Pancreas (tissue), 10 donors: ENCODE data around the gene MYCBP2. TPM values are rescaled to one million over a fixed set of nuclear protein-coding genes. Genes with fewer than 3 reads are reported as not detected.
"Not testable (repeated sequence)": the region's sequence is repeated elsewhere in the genome, so short reads cannot be mapped to it uniquely, and the experiment has no call there.

Source experiments
- ATAC-seq, 4 donors: fragments of 200-7000 bp; cut with Tn5 transposase; one replicate each; pipeline versions ENCODE4 v1.8.0 to v1.9.1; 2020; ENCODE audit warnings: mild to moderate bottlenecking in 4 of 4, moderate library complexity in 4 of 4
- DNase-seq, 6 donors: peaks; one replicate each; pipeline ENCODE4 v3.0.0-alpha.2; 2020
- FAIRE-seq: peaks from 2 replicates; lab custom pipeline; 2012; peaks lifted over from hg19 to GRCh38; lab: Jason Lieb, UNC
- H3K27ac ChIP-seq, 4 donors: fragments of 200-600 bp; sonication (generic); 1 replicate in 3 of 4; 2 replicates in 1 of 4; pipeline versions ENCODE4 v1.5.0 to v1.8.0; 2020
- H3K27me3 ChIP-seq, 4 donors: fragments of 200-600 bp; one replicate each; pipeline ENCODE4 v1.8.0; 2021
- H3K36me3 ChIP-seq, 3 donors: fragments of 200-600 bp; sonication (generic) in 1 of 3; one replicate each; pipeline versions ENCODE4 v1.5.0 to v1.8.0; 2020 to 2021
- H3K4me1 ChIP-seq, 3 donors: fragments of 200-600 bp; one replicate each; pipeline ENCODE4 v1.8.0; 2021
- H3K4me3 ChIP-seq, 4 donors: fragments of 200-600 bp; sonication (generic) in 2 of 4; one replicate each; pipeline versions ENCODE4 v1.5.0 to v1.8.0; 2020 to 2021
- H3K9me3 ChIP-seq, 4 donors: fragments of 200-600 bp; one replicate each; pipeline ENCODE4 v1.8.0; 2021
- WGBS, 2 donors: extraction: QIAGEN DNeasy Blood & Tissue Kit; methylation state at CpG; one replicate each; pipeline ENCODE4 v1.1.7; 2013; 5-methylcytosine and 5-hydroxymethylcytosine counted together
- intact Hi-C, 3 donors: fragments of 100-400 bp; cut with DNase I; formaldehyde crosslinking; loops; one replicate each; pipeline versions ENCODE4 v1.11.1 to v1.14.2; 2022
- polyA plus RNA-seq, 2 donors: library from polyadenylated mRNA; stranded (reverse); fragments of 200-250 nt; gene quantifications; one replicate each; pipeline ENCODE4 v1.2.3, GENCODE V29; 2013
- total RNA-seq, 6 donors: library from RNA; stranded (reverse); fragmentation: NEBNext Ultra II Directional in 4 of 6; extraction: Animal tissue kit (Norgen Biotek cat#: 25700) in 4 of 6; gene quantifications; one replicate each; pipeline versions ENCODE4 v1.2.1 to v1.2.4, GENCODE V29; 2021 to 2023
- TF ChIP-seq, protein P1 (sequence below), 4 donors: fragments of 200-600 bp; sonication (generic) in 3 of 4; IDR thresholded peaks; one replicate each; pipeline versions ENCODE4 v1.5.0 to v1.8.0; 2021; ENCODE audit warnings: antibody characterized with exemption in 4 of 4
- donor health status: healthy with polysubstance abuse.
- donor health status: DM: no; HTN: no; CAD: no; lungs with moderate emphysema.
- donor health status: DM: no; HTN: no; CAD: no.
- donor health status: control.
- donor health status: control.
- donor health status: Bipolar disorder and iron deficiency.
- donor health status: DM: yes; HTN: yes; CAD: no.
- donor health status: DM: no; HTN: no; CAD: no.
- donor health status: DM: no; HTN: no; CAD: no.
- donor health status: DM: yes; HTN: yes; CAD: no.

MYCBP2 gene
- total and polyA plus RNA-seq, 8 donors: 17.6 to 49.1 (median 43.1) TPM

DNA sequence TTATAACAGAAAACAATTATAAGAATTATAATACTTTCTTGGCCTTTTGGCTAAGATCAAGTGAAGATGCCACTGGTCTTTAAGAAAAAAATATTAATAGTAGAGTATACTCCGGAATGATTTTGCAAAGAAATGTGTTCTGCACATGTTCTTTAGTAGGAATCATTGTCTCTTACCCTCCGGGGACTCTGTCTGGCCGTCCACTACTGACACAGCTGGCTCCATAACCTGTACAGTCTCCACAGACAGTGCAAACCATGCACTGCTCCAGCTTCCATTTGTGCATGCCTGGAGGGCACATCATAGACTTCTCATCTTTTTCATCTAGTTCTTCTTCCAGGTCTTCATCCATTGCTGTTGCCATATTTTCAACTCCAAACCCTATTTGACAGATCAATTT is 75.9 kb downstream of the MYCBP2 start:
- H3K9me3 ChIP-seq: no peaks in the 10 kb centered on the region
- TF ChIP-seq, protein P1, sequence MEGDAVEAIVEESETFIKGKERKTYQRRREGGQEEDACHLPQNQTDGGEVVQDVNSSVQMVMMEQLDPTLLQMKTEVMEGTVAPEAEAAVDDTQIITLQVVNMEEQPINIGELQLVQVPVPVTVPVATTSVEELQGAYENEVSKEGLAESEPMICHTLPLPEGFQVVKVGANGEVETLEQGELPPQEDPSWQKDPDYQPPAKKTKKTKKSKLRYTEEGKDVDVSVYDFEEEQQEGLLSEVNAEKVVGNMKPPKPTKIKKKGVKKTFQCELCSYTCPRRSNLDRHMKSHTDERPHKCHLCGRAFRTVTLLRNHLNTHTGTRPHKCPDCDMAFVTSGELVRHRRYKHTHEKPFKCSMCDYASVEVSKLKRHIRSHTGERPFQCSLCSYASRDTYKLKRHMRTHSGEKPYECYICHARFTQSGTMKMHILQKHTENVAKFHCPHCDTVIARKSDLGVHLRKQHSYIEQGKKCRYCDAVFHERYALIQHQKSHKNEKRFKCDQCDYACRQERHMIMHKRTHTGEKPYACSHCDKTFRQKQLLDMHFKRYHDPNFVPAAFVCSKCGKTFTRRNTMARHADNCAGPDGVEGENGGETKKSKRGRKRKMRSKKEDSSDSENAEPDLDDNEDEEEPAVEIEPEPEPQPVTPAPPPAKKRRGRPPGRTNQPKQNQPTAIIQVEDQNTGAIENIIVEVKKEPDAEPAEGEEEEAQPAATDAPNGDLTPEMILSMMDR (IDR thresholded peaks at IDR 0.05): no peak

DNA sequence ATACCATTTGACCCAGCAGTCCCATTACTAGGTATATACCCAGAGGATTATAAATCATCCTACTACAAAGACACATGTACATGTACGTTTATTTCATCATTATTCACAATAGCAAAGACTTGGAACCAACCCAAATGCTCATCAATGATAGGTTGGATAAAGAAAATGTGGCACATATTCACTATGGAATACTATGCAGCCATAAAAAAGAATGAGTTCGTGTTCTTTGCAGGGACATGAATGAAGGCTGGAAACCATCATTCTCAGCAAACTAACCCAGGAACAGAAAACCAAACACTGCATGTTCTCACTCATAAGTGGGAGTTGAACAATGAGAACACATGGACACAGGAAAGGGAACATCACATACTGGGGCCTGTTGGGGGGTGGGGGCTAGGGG is 81.7 kb downstream of the MYCBP2 start:
- H3K9me3 ChIP-seq, intact Hi-C loops, H3K4me1 ChIP-seq, H3K4me3 ChIP-seq, H3K27ac ChIP-seq, H3K27me3 ChIP-seq, FAIRE-seq, H3K36me3 ChIP-seq, DNase-seq, ATAC-seq: not testable (repeated sequence)
- 95% methylated on average over 2 of the region's 2 CpGs for WGBS, 2 donors

More for the DNA sequence above, 75.9 kb downstream of the MYCBP2 start:
- H3K27me3 ChIP-seq: no peaks in the 10 kb centered on the region
- H3K27ac ChIP-seq: no peak overlapping the region
- no peak overlapping the region for H3K4me3 ChIP-seq
- ATAC-seq: no peak
- no peaks in the 10 kb centered on the region for H3K4me1 ChIP-seq
- peaks cover 0 to 8% (median 0%) of the 10 kb centered on the region in 3 donors for H3K36me3 ChIP-seq
- no peak for DNase-seq
- WGBS, 2 donors: 89 to 96% methylated on average over 3 of the region's 3 CpGs
- no peak for FAIRE-seq
- intact Hi-C loops: no loop called here

DNA sequence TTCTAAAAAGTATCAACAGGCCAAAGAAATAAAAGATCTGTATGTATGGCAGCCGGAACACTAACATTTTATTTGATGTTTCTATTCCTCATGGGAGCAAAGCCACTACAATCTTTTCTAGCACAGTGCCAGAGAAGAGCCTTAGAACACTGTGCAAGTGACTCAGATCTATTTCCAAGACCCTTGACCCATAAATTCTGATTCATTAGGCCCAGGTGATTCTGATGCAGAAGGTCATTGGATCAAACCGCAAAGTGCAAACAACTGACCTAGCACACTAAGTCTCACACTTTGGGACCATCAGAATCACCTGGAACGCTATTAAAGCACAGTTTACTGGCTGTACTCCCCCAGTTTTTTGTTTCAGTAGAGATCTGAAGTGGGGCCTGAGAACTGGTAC is 87.6 kb downstream of the MYCBP2 start:
- 94 to 98% methylated on average over 3 of the region's 3 CpGs for WGBS, 2 donors
- H3K36me3 ChIP-seq: peaks cover 0 to 6% (median 5%) of the 10 kb centered on the region in 3 donors
- no peaks in the 10 kb centered on the region for H3K27me3 ChIP-seq
- FAIRE-seq (no peak), ATAC-seq (no peak), DNase-seq (no peak)
- intact Hi-C loops: no loop called here
- no peaks in the 10 kb centered on the region for H3K4me1 ChIP-seq
- TF ChIP-seq, protein P1 (IDR thresholded peaks at IDR 0.05): no peak
- H3K9me3 ChIP-seq: no peaks in the 10 kb centered on the region
- H3K4me3 ChIP-seq: no peak overlapping the region
- H3K27ac ChIP-seq: no peak overlapping the region

DNA sequence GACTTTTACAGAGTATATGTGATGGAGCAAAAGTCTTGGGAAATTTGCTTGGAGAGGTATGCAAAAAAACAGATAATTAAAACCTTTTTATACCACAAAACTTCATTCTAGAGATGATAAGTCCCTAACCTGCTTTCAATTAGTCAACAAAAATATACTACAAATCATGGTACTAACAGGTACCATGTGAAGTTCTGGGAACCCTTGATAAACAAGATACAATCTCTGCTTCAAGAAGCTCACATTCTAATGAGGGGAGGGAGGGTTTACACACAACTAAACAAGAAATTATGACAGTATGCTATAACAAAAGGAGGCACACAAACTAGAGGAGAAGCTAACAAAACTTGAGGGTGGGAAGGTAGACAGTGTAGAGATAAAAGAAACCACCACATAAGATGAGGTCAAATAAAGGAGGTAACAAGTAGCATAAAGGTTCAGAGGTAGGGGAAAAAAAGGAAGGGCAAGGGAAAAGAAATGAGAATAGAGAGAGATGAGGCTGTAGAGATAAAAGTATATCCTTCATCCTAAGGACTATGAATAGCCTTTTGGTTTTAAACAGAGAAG is 91.4 kb downstream of the MYCBP2 start:
- no peaks in the 10 kb centered on the region for H3K36me3 ChIP-seq
- intact Hi-C loops: no loop called here
- no peak overlapping the region for H3K4me3 ChIP-seq
- TF ChIP-seq, protein P1 (IDR thresholded peaks at IDR 0.05): no peak
- no peak overlapping the region for H3K27ac ChIP-seq
- H3K4me1 ChIP-seq: no peaks in the 10 kb centered on the region
- no peak for ATAC-seq
- H3K9me3 ChIP-seq: no peaks in the 10 kb centered on the region
- H3K27me3 ChIP-seq: no peaks in the 10 kb centered on the region
- FAIRE-seq: no peak
- no peak for DNase-seq

DNA sequence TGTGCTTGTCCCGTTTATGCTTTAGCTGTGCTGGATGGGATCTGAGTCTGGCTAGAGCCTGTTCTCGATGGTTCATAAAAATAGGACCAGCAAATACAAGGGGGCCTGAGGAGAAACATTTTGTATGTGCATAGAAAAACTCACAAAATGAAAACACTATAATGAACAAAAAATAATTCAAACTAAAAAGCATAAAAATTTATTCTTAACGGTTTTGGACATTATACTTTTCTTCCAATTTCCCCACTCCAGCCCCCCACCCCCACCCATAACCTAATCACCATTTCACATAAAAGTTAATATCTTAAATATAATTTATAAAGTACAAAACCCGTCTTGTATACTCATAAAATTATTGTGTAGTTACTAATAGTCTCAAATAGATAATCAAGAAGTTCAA is 93.7 kb downstream of the MYCBP2 start:
- WGBS, 2 donors: 89 to 93% methylated on average over 4 of the region's 4 CpGs
- FAIRE-seq (no peak), ATAC-seq (no peak), DNase-seq (no peak)
- Histone ChIP-seq H3K4me1 (no peaks in the 10 kb centered on the region), H3K4me3 (no peak overlapping the region), H3K9me3 (no peaks in the 10 kb centered on the region), H3K36me3 (no peaks in the 10 kb centered on the region), H3K27ac (no peak overlapping the region), H3K27me3 (no peaks in the 10 kb centered on the region)
- intact Hi-C loops: no loop called here
- TF ChIP-seq, protein P1 (IDR thresholded peaks at IDR 0.05): no peak
